SK-N-SH treated with all-trans-retinoic acid at 6 μM for 48 hours (cell line): ENCODE measurements around the gene HP.

Experiments used
- ATAC-seq: fragments of 200-7000 bp; cut with Tn5 transposase; 3 replicates; pipeline ENCODE4 v1.9.1; 2020; ENCODE audit warnings: mild to moderate bottlenecking, moderate library complexity
- ARNTL ChIP-seq: fragments of 450-650 bp; formaldehyde crosslinking; IDR thresholded peaks from 2 replicates; pipeline ENCODE4 v1.5.0; 2020; ENCODE audit warnings: low read depth, mild to moderate bottlenecking, moderate library complexity, borderline replicate concordance
- ESRRG ChIP-seq: fragments of 250-450 bp; sonication (Bioruptor Pico); IDR thresholded peaks from 2 replicates; pipeline ENCODE4 v1.6.1; 2021; ENCODE audit warnings: mild to moderate bottlenecking
- ISL1 ChIP-seq: fragments of 250-450 bp; sonication (Bioruptor Pico); IDR thresholded peaks from 2 replicates; pipeline ENCODE4 v2.1.2; 2022; ENCODE audit warnings: mild to moderate bottlenecking, moderate library complexity
- OSR1 ChIP-seq: fragments of 250-450 bp; sonication (Bioruptor Pico); IDR thresholded peaks from 2 replicates; pipeline ENCODE4 v1.8.0; 2022; ENCODE audit warnings: moderate library complexity, mild to moderate bottlenecking, inconsistent platforms
- POU6F1 ChIP-seq: fragments of 250-450 bp; sonication (Bioruptor Pico); IDR thresholded peaks from 2 replicates; pipeline ENCODE4 v1.8.0; 2021; ENCODE audit warnings: low read depth, mild to moderate bottlenecking, moderate library complexity, borderline replicate concordance
- PPARA ChIP-seq: fragments of 250-450 bp; sonication (Bioruptor Pico); IDR thresholded peaks from 2 replicates; pipeline ENCODE4 v1.5.0; 2020; ENCODE audit warnings: mild to moderate bottlenecking, borderline replicate concordance
- RARB ChIP-seq: fragments of 250-450 bp; sonication (Bioruptor Pico); IDR thresholded peaks from 2 replicates; pipeline ENCODE4 v1.8.0; 2021; ENCODE audit warnings: mild to moderate bottlenecking, moderate library complexity
- TCF4 ChIP-seq: fragments of 250-450 bp; sonication (Bioruptor Pico); IDR thresholded peaks from 2 replicates; pipeline ENCODE4 v1.8.0; 2021; ENCODE audit warnings: mild to moderate bottlenecking, moderate library complexity, borderline replicate concordance
- TSHZ2 ChIP-seq: fragments of 250-450 bp; sonication (Bioruptor Pico); IDR thresholded peaks from 2 replicates; pipeline ENCODE4 v1.5.0; 2020; ENCODE audit warnings: mild to moderate bottlenecking, moderate library complexity
- ZFP30 ChIP-seq: fragments of 450-650 bp; formaldehyde crosslinking; IDR thresholded peaks from 2 replicates; pipeline ENCODE4 v1.5.0; 2022; ENCODE audit warnings: mild to moderate bottlenecking, moderate library complexity
- ZNF70 ChIP-seq: fragments of 450-650 bp; formaldehyde crosslinking; IDR thresholded peaks from 2 replicates; pipeline ENCODE4 v1.5.0; 2020; ENCODE audit warnings: mild to moderate bottlenecking, moderate library complexity
- ZNF8 ChIP-seq: fragments of 450-650 bp; formaldehyde crosslinking; IDR thresholded peaks from 2 replicates; pipeline ENCODE4 v1.5.0; 2020; ENCODE audit warnings: mild to moderate bottlenecking, moderate library complexity
- TF ChIP-seq, protein P1 (sequence below): fragments of 250-450 bp; sonication (Bioruptor Pico); IDR thresholded peaks from 2 replicates; pipeline ENCODE4 v1.5.1; 2021; ENCODE audit warnings: mild to moderate bottlenecking, moderate library complexity

HP gene

DNA sequence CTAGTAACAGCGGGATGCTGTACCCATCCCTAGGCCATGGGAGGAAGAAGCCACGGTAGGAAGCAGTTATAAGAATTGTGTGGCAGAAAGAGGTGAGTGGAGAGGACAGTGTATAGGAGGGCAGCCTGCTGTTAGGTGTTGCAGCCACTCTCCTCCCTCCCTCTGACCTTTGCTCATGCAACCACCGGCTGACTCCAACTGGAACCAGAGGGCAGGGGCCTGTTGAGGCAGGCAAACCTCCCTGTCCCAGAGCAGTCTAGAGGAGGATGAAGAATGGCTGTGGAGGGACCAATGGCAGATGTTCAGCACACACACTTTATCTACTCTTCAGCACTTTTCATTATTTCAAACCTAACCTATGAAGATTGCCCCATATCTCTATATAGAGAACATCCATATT, 36.9 kb downstream of the HP start:
- peak; percentile 87 for TF ChIP-seq ZNF70 (CRISPR knock-in tag)
- no peak for TF ChIP-seq PPARA

DNA sequence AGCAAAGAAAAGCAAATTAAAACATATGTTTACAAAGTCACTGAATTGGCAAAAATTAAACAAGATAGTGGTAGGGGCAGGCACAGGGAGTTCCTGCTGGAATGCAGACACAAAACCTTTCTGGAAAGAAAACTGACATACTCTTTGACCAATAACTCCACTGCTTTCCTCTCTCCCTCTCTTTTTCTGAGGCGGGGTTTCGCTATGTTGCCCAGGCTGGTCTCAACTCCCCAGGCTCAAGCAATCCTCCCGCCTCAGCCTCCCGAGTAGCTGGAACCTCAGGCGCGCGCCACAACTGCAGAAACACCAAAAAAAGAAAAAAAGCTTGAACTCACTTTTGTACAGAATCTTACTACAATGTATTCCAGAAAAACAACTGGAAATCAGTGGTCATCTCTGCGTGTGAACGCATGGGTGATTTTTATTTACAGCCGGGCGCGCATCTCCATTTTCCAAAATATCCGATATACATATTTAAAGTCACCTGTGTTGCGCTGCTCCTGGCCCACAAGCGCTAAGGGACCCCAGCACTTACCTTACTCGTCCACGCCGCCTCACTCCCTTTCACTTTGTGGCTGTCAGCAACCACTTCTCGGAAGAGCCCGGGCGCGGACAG, 38.6 kb downstream of the HP start:
- peak; percentile 69 for ATAC-seq
- no peak for TF ChIP-seq ARNTL (CRISPR knock-in tag)
- no peak for TF ChIP-seq TCF4 (CRISPR knock-in tag)
- TF ChIP-seq RARB (CRISPR knock-in tag) = no peak
- no peak for TF ChIP-seq ZNF70 (CRISPR knock-in tag)
- no peak for TF ChIP-seq ZFP30 (CRISPR knock-in tag)
- TF ChIP-seq TSHZ2 = no peak
- TF ChIP-seq, protein P1, sequence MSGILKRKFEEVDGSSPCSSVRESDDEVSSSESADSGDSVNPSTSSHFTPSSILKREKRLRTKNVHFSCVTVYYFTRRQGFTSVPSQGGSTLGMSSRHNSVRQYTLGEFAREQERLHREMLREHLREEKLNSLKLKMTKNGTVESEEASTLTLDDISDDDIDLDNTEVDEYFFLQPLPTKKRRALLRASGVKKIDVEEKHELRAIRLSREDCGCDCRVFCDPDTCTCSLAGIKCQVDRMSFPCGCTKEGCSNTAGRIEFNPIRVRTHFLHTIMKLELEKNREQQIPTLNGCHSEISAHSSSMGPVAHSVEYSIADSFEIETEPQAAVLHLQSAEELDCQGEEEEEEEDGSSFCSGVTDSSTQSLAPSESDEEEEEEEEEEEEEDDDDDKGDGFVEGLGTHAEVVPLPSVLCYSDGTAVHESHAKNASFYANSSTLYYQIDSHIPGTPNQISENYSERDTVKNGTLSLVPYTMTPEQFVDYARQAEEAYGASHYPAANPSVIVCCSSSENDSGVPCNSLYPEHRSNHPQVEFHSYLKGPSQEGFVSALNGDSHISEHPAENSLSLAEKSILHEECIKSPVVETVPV (CRISPR knock-in tag) = no peak
- TF ChIP-seq POU6F1 = no peak
- no peak for TF ChIP-seq ISL1 (CRISPR knock-in tag)
- no peak for TF ChIP-seq OSR1 (CRISPR knock-in tag)

More for the DNA sequence above, 36.9 kb downstream of the HP start:
- no peak for ATAC-seq

DNA sequence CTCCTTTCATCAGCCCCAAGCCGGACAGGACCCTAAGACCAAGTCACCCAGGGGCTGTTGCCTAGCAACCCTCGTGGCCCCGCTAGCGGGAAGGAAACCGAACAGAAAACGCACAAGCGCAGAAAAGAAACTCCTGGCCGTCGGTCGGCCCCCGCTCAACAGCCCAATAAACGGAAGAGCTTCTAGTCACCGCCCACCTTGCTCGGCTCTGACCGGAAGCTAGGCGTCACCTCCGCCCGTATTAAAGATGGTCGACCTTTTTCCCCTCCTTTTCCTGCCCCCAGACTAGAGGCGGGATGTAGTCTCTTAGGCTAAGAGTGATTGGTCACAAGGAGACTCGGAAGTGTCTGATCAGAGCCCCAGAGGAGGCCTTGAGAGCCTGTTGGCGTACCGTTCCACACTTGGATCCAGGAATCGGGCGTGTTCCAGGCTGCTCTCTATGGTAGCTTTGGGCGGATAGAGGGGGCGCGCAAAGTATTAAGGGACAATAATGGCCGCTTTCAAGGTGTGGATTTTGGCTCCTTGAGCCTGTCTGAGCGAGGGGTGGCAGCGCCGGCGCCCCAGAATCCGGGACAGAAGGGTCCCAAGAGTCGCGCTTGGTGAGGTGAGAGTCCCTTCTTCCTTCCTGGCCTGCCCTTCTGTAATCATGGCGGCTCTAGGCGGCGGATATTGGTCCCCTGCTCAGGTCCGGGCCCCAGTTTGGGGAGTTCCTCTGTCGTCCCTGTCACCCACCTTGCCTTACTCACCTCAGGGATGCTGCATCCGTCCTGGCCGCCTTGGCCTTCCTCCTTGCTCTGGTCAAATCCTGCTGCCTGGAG, 39.4 kb downstream of the HP start, which contains the start of the genes DHX38 and TXNL4B:
TSS of gene DHX38 (plus strand) at position 400 of the 818 bp plus-strand sequence. CDS start 2,311 bp downstream, outside the sequence.
TSS of gene TXNL4B (minus strand) at position 173 of the 818 bp plus-strand sequence. CDS start 2,871 bp downstream, outside the sequence.
- ATAC-seq = peak; percentile 99
- peak; percentile 61 for TF ChIP-seq ZNF8 (CRISPR knock-in tag)
- no peak for TF ChIP-seq TSHZ2
- TF ChIP-seq ZNF70 (CRISPR knock-in tag) = peak; percentile 87

GRCh38 chr16:72094266-72094610, 39.9 kb downstream of the HP start:
- no peak for TF ChIP-seq ESRRG (CRISPR knock-in tag)
- peak; percentile 12 for ATAC-seq

DNA sequence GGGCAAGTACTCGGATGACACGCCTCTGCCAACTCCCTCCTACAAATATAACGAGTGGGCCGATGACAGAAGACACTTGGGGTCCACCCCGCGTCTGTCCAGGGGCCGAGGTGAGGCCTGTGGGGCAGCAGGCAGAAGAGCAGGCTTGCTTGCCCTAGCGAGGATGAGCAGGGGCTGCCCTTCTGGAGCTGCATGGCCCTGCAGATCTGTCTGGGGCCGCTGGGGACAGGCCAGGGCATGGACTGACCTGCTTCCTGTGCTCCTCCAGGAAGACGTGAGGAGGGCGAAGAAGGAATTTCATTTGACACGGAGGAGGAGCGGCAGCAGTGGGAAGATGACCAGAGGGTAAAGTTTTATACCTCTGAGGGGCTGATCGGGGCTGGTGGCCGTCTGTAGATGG, 44.6 kb downstream of the HP start:
- ATAC-seq = no peak
- TF ChIP-seq ISL1 (CRISPR knock-in tag) (no peak), POU6F1 (no peak), RARB (CRISPR knock-in tag) (no peak)
